ENCODE measurements around the gene PRPF18. TPM values are rescaled to one million over a fixed set of nuclear protein-coding genes. Genes with fewer than 3 reads are reported as not detected.

The PRPF18 gene
- total and polyA plus RNA-seq, 2 experiments from 2014 or later: 19.3 to 24.7 TPM

GRCh38 chr10:13632440-13632839 lies 45.7 kb downstream of the PRPF18 start:
- no peaks in the 10 kb centered on the region for H3K79me2 ChIP-seq
- no peaks in the 10 kb centered on the region for H3K9me3 ChIP-seq (ENCODE audit: low read depth)
- H4K20me1 ChIP-seq (ENCODE audit: insufficient read depth, poor library complexity, severe bottlenecking): no peaks in the 10 kb centered on the region
- no peaks in the 10 kb centered on the region for H3K4me1 ChIP-seq (ENCODE audit: insufficient read depth)
- H3K36me3 ChIP-seq (replicated peaks; ENCODE audit: insufficient read depth, low read depth): no peaks in the 10 kb centered on the region
- H3K27ac ChIP-seq: no peak overlapping the region
- no peak overlapping the region for H2AFZ ChIP-seq
- H3K27me3 ChIP-seq: no peaks in the 10 kb centered on the region
- H3K9me2 ChIP-seq (replicated peaks; ENCODE audit: insufficient read depth): no peaks in the 10 kb centered on the region
- H3K4me2 ChIP-seq: no peak overlapping the region
- TF ChIP-seq, protein P1, sequence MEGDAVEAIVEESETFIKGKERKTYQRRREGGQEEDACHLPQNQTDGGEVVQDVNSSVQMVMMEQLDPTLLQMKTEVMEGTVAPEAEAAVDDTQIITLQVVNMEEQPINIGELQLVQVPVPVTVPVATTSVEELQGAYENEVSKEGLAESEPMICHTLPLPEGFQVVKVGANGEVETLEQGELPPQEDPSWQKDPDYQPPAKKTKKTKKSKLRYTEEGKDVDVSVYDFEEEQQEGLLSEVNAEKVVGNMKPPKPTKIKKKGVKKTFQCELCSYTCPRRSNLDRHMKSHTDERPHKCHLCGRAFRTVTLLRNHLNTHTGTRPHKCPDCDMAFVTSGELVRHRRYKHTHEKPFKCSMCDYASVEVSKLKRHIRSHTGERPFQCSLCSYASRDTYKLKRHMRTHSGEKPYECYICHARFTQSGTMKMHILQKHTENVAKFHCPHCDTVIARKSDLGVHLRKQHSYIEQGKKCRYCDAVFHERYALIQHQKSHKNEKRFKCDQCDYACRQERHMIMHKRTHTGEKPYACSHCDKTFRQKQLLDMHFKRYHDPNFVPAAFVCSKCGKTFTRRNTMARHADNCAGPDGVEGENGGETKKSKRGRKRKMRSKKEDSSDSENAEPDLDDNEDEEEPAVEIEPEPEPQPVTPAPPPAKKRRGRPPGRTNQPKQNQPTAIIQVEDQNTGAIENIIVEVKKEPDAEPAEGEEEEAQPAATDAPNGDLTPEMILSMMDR (IDR thresholded peaks at IDR 0.05; ENCODE audit: poor library complexity): no peak
- no peak for TF ChIP-seq EZH2 (IDR thresholded peaks at IDR 0.05; ENCODE audit: borderline replicate concordance)
- TF ChIP-seq EZH2phosphoT487 (IDR thresholded peaks at IDR 0.05; ENCODE audit: low read depth, severe bottlenecking, unreplicated experiment): no peak
- H3K4me3 ChIP-seq: no peak overlapping the region
- 90% methylated on average over 3 of the region's 3 CpGs for WGBS (ENCODE audit: low lambda C conversion rate, missing lambda C conversion rate)
- DNase-seq (ENCODE audit: low spot score): no peak

GRCh38 chr10:13632884-13633440 lies 46.2 kb downstream of the PRPF18 start:
- no peaks in the 10 kb centered on the region for H3K9me3 ChIP-seq (ENCODE audit: low read depth)
- H3K27ac ChIP-seq: no peak overlapping the region
- TF ChIP-seq, protein P1 (IDR thresholded peaks at IDR 0.05; ENCODE audit: poor library complexity): no peak
- TF ChIP-seq EZH2phosphoT487 (IDR thresholded peaks at IDR 0.05; ENCODE audit: low read depth, severe bottlenecking, unreplicated experiment) (no peak), EZH2 (IDR thresholded peaks at IDR 0.05; ENCODE audit: borderline replicate concordance) (no peak)
- H3K27me3 ChIP-seq: no peaks in the 10 kb centered on the region
- no peaks in the 10 kb centered on the region for H3K9me2 ChIP-seq (replicated peaks; ENCODE audit: insufficient read depth)
- H2AFZ ChIP-seq: no peak overlapping the region
- no peaks in the 10 kb centered on the region for H3K36me3 ChIP-seq (replicated peaks; ENCODE audit: insufficient read depth, low read depth)
- H3K4me3 ChIP-seq: no peak overlapping the region
- no peak for DNase-seq (ENCODE audit: low spot score)
- no peak overlapping the region for H3K4me2 ChIP-seq
- H3K4me1 ChIP-seq (ENCODE audit: insufficient read depth): no peaks in the 10 kb centered on the region
- no peaks in the 10 kb centered on the region for H3K79me2 ChIP-seq
- no peaks in the 10 kb centered on the region for H4K20me1 ChIP-seq (ENCODE audit: insufficient read depth, poor library complexity, severe bottlenecking)
- 90% methylated on average over 5 of the region's 5 CpGs for WGBS (ENCODE audit: low lambda C conversion rate, missing lambda C conversion rate)

- H3K27me3 ChIP-seq: no peaks in the 10 kb centered on the region
- peak; percentile 32 for DNase-seq (ENCODE audit: low spot score)
- H4K20me1 ChIP-seq (ENCODE audit: insufficient read depth, poor library complexity, severe bottlenecking): no peaks in the 10 kb centered on the region
These were observed 46.9 kb downstream of the PRPF18 start for GRCh38 chr10:13633689-13634088.

More at GRCh38 chr10:13633689-13634088, 46.9 kb downstream of the PRPF18 start:
- H3K4me1 ChIP-seq (ENCODE audit: insufficient read depth): no peaks in the 10 kb centered on the region
- no peak overlapping the region for H3K4me2 ChIP-seq
- no peak overlapping the region for H3K27ac ChIP-seq
- TF ChIP-seq, protein P1 (IDR thresholded peaks at IDR 0.05; ENCODE audit: poor library complexity): no peak
- TF ChIP-seq EZH2 (IDR thresholded peaks at IDR 0.05; ENCODE audit: borderline replicate concordance) (no peak), EZH2phosphoT487 (IDR thresholded peaks at IDR 0.05; ENCODE audit: low read depth, severe bottlenecking, unreplicated experiment) (no peak)
- H3K9me2 ChIP-seq (replicated peaks; ENCODE audit: insufficient read depth): no peaks in the 10 kb centered on the region
- WGBS (ENCODE audit: low lambda C conversion rate, missing lambda C conversion rate): 87% methylated on average over 7 of the region's 7 CpGs
- H3K79me2 ChIP-seq: no peaks in the 10 kb centered on the region
- no peaks in the 10 kb centered on the region for H3K36me3 ChIP-seq (replicated peaks; ENCODE audit: insufficient read depth, low read depth)
- no peak overlapping the region for H2AFZ ChIP-seq
- H3K9me3 ChIP-seq (ENCODE audit: low read depth): no peaks in the 10 kb centered on the region
- no peak overlapping the region for H3K4me3 ChIP-seq

Measured in hepatocyte (in vitro differentiated cells).